Panc1 (cell line): Measurements from ENCODE around the gene ATP5F1D. TPM values are rescaled to one million over a fixed set of nuclear protein-coding genes. Genes with fewer than 3 reads are reported as not detected.

Experiments
- ATAC-seq: fragments of 200-7000 bp; cut with Tn5 transposase; 2 replicates; pipeline ENCODE4 v1.9.1; 2020; ENCODE audit warnings: mild to moderate bottlenecking, moderate library complexity
- BruUV-seq: library from RNA; stranded (reverse); fragments of 400-500 nt; replicated peaks from 2 replicates; lab custom pipeline; 2021; lab: Mats Ljungman, UMichigan
- CTCF ChIA-PET: fragments of 300-600 bp; sonication (Branson Sonifier 250); formaldehyde crosslinking; loops from one replicate; lab custom pipeline; 2022; ENCODE audit warnings: antibody characterized with exemption; lab: Charles Lee
- POLR2A ChIA-PET: fragments of 300-600 bp; sonication (Branson Sonifier 250); formaldehyde crosslinking; loops from one replicate; lab custom pipeline; 2022; ENCODE audit warnings: antibody characterized with exemption; lab: Charles Lee
- DNase-seq: peaks from one replicate; pipeline ENCODE4 v3.0.0-alpha.2; 2010; ENCODE audit warnings: low read depth, low spot score
- H3K27ac ChIP-seq: 2 replicates; pipeline ENCODE4 v1.5.1; 2011; ENCODE audit warnings: mild to moderate bottlenecking, low read length, inconsistent platforms
- H3K27me3 ChIP-seq: fragments of 200-500 bp; sonication (Bioruptor generic); 2 replicates; pipeline ENCODE4 v1.6.0; 2014; ENCODE audit warnings: low read length, inconsistent platforms; ENCODE audit not compliant: control insufficient read depth, insufficient read depth
- H3K36me3 ChIP-seq: fragments of 200-500 bp; sonication (Bioruptor generic); 2 replicates; pipeline ENCODE4 v1.5.1; 2014; ENCODE audit warnings: inconsistent platforms, mild to moderate bottlenecking, low read length, moderate library complexity; ENCODE audit not compliant: control insufficient read depth, insufficient read depth
- H3K4me1 ChIP-seq: 2 replicates; pipeline ENCODE4 v1.5.1; 2011; ENCODE audit warnings: inconsistent platforms, mild to moderate bottlenecking, low read length, moderate library complexity; ENCODE audit not compliant: control insufficient read depth, insufficient read depth
- H3K4me3 ChIP-seq, 2 experiments: 2 replicates each; pipeline ENCODE4 v1.5.1; 2011 to 2012; ENCODE audit warnings: low read depth in 2 of 2, low read length in 2 of 2, mild to moderate bottlenecking in 2 of 2, inconsistent platforms in 1 of 2, moderate library complexity in 1 of 2
- H3K9me3 ChIP-seq: fragments of 200-500 bp; sonication (Bioruptor generic); 2 replicates; pipeline ENCODE4 v1.5.1; 2014; ENCODE audit warnings: low read depth, mild to moderate bottlenecking, inconsistent platforms, low read length, moderate library complexity; ENCODE audit not compliant: control insufficient read depth, insufficient read depth
- POLR2AphosphoS5 ChIP-seq: IDR thresholded peaks from 2 replicates; pipeline ENCODE4 v1.6.1; 2012; ENCODE audit warnings: mild to moderate bottlenecking, low read depth, low read length, moderate library complexity
- REST ChIP-seq, 2 experiments: IDR thresholded peaks; 2 replicates each; pipeline ENCODE4 v1.6.1; 2011 to 2012; ENCODE audit warnings: low read depth in 2 of 2, control low read depth in 1 of 2, low read length in 1 of 2, mild to moderate bottlenecking in 1 of 2, moderate library complexity in 1 of 2; ENCODE audit not compliant: insufficient read depth in 1 of 2
- SIN3A ChIP-seq: IDR thresholded peaks from 2 replicates; pipeline ENCODE4 v1.6.1; 2012; ENCODE audit warnings: low read depth, mild to moderate bottlenecking, low read length, moderate library complexity, borderline replicate concordance; ENCODE audit not compliant: insufficient read depth
- TCF7L2 ChIP-seq: IDR thresholded peaks from 2 replicates; pipeline ENCODE4 v1.6.1; 2011; ENCODE audit warnings: mild to moderate bottlenecking, low read depth, low read length, inconsistent platforms
- in situ Hi-C: cut with HindIII; loops from 2 replicates; pipeline ENCODE4 v1.10.0; 2016; ENCODE audit warnings: low sequenced_read_pairs, low pct_unique_long_range_greater_than_20kb
- intact Hi-C: fragments of 100-400 bp; cut with micrococcal nuclease; formaldehyde crosslinking; loops from one replicate; pipeline ENCODE4 v1.10.0; 2022; ENCODE audit not compliant: unreplicated experiment
- total RNA-seq: library from RNA; stranded (reverse); gene quantifications from one replicate; pipeline ENCODE4 v1.2.1, GENCODE V29; 2021; ENCODE audit not compliant: unreplicated experiment
- TF ChIP-seq, protein P1 (sequence below): fragments of 450-650 bp; IDR thresholded peaks from 2 replicates; pipeline ENCODE4 v1.5.1; 2017; ENCODE audit warnings: mild to moderate bottlenecking

The ATP5F1D gene
- total RNA-seq, 1 experiment from 2014 or later, result 218 TPM

DNA sequence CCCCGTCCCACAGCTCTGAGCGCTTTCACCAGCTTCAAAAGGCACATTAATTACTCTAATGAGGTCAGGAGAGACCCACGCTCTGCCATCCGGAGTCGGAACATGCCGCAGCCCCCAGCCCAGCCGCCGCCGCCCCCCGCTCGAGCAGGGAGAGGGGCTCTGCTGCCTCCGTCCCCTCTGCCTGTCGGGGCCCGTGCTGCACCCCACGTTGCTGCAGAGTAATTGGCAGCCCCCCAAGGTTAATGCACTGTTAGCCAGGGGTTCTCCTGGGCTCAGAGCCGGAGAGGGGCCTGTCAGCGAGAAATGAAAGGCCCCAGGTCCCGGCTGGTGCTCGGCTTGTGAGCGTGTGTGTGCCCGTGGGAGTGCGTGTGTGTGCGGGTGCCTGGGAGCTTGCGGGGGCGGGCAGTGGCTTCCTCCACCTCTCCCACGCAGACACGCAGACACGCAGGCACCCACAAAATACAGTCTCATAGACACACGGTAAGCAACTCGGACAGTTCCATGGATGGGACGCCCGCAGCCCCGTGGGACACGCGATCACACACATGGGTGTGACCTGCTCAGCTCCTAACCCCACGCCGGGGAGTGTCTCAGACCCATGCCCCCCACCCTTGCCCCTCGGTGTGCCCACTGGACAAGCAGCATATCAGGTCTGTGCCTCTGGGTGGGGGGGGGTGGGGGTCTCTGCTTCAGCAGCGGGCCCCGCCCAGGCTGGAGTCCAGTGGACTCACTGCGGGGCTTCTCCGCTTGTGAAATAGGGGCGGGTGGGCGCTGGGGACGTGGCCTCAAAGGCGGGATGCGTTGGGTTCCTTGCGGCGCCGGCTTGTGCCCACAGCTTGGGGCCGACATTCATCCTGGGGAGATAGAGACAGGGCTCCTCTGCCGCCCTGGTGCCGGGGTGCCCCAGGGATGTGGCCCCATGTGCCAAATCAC is 39.4 kb downstream of the ATP5F1D start:
- no TSS peak for BruUV-seq
- H3K4me3 ChIP-seq, result no peak overlapping the region
- no peak for DNase-seq
- CTCF ChIA-PET, result no interaction called here
- no peaks in the 10 kb centered on the region for H3K36me3 ChIP-seq
- in situ Hi-C loops (no loop called here), intact Hi-C loops (no loop called here)
- H3K27ac ChIP-seq, result no peak overlapping the region
- no peaks in the 10 kb centered on the region for H3K27me3 ChIP-seq
- H3K9me3 ChIP-seq, result no peaks in the 10 kb centered on the region
- no peak for TF ChIP-seq TCF7L2
- ATAC-seq, result no peak
- POLR2A ChIA-PET, result interaction anchor here (0.6 kb wide), 1 partner anchor 70 kb away, joined by 3 read pairs; no protein-coding TSS in a partner anchor
- peaks cover 5% of the 10 kb centered on the region; the same call in 1 of the 2 replicates for H3K4me1 ChIP-seq

GRCh38 chr19:1281569-1282287 is 40.2 kb downstream of the ATP5F1D start:
- Histone ChIP-seq H3K9me3 (no peaks in the 10 kb centered on the region), H3K4me1 (peaks cover 2% of the 10 kb centered on the region; the same call in 1 of the 2 replicates), H3K4me3 (no peak overlapping the region), H3K27ac (no peak overlapping the region), H3K27me3 (no peaks in the 10 kb centered on the region), H3K36me3 (no peaks in the 10 kb centered on the region)
- no peak for TF ChIP-seq REST (IDR thresholded peaks at IDR 0.05; ENCODE audit: insufficient read depth in 1 of 2, low read depth in 2 of 2, low read length in 1 of 2)
- no peak for TF ChIP-seq POLR2AphosphoS5
- TF ChIP-seq SIN3A, result no peak
- TF ChIP-seq, protein P1, sequence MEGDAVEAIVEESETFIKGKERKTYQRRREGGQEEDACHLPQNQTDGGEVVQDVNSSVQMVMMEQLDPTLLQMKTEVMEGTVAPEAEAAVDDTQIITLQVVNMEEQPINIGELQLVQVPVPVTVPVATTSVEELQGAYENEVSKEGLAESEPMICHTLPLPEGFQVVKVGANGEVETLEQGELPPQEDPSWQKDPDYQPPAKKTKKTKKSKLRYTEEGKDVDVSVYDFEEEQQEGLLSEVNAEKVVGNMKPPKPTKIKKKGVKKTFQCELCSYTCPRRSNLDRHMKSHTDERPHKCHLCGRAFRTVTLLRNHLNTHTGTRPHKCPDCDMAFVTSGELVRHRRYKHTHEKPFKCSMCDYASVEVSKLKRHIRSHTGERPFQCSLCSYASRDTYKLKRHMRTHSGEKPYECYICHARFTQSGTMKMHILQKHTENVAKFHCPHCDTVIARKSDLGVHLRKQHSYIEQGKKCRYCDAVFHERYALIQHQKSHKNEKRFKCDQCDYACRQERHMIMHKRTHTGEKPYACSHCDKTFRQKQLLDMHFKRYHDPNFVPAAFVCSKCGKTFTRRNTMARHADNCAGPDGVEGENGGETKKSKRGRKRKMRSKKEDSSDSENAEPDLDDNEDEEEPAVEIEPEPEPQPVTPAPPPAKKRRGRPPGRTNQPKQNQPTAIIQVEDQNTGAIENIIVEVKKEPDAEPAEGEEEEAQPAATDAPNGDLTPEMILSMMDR, result no peak
- TF ChIP-seq TCF7L2, result no peak
- intact Hi-C loops (no loop called here), in situ Hi-C loops (no loop called here)
- POLR2A ChIA-PET, result no interaction called here
- no TSS peak for BruUV-seq
- ATAC-seq, result no peak
- CTCF ChIA-PET, result no interaction called here
- DNase-seq, result no peak
